Central memory CD8-positive, alpha-beta T cell (primary cell): Measurements from ENCODE around the gene RNF169.
"Not testable (repeated sequence)": the region's sequence is repeated elsewhere in the genome, so short reads cannot be mapped to it uniquely, and the experiment has no call there.

Experiments
- ATAC-seq: fragments of 150-1000 bp; cut with Tn5 transposase; replicated peaks from 2 replicates; pipeline ENCODE4 v1.10.0; 2022; ENCODE audit warnings: mild to moderate bottlenecking, moderate FRiP score, moderate number of reproducible peaks; ENCODE audit not compliant: poor library complexity, severe bottlenecking; ENCODE audit errors: extremely low read depth
- DNase-seq, 2 donors: peaks; one replicate each; pipeline ENCODE4 v3.0.0; 2021; ENCODE audit warnings: low spot score in 2 of 2
- H3K27ac Mint-ChIP-seq: one replicate; pipeline ENCODE4 v1.8.0; 2022; ENCODE audit warnings: low read depth, mild to moderate bottlenecking, moderate library complexity, mixed read lengths
- H3K27me3 Mint-ChIP-seq: one replicate; pipeline ENCODE4 v1.8.0; 2022; ENCODE audit warnings: mixed read lengths
- H3K36me3 Mint-ChIP-seq: one replicate; pipeline ENCODE4 v1.8.0; 2022; ENCODE audit warnings: mild to moderate bottlenecking, moderate library complexity, mixed read lengths; ENCODE audit not compliant: insufficient read depth
- H3K4me1 Mint-ChIP-seq: one replicate; pipeline ENCODE4 v1.8.0; 2022; ENCODE audit warnings: mixed read lengths
- H3K4me3 Mint-ChIP-seq: one replicate; pipeline ENCODE4 v1.8.0; 2022; ENCODE audit warnings: mild to moderate bottlenecking, moderate library complexity, mixed read lengths
- H3K9me3 Mint-ChIP-seq: one replicate; pipeline ENCODE4 v1.8.0; 2022; ENCODE audit warnings: mixed read lengths

Gene RNF169

DNA sequence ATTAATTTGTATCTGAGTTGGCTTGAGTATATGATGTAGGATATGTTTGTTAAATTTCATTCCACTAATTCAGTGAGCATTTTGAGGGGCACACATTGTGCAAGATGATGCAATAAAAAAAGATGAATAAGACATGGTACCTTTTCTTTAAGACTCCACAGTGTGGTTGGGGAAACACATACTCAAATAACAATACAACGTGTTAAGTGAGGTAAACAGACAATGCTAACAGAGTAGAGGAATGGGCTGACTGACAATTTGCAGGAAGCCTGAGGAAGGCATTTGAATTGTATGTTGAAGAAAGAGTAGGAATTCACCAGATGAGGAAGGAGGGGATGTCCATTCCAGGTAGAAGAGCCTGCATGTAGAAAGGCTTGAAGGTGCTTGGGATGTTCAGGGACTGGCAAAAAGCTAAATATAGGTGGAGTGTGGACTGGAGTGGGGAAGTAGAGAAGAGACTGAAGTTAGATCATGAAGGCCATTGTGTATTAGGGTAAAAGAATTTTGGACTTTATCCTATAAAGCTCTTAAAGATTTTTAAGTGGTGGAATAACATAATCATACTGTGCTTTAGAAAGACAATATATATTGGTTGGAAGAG lies 6.8 kb downstream of the RNF169 start:
- Mint-ChIP-seq H3K9me3 (no peaks in the 10 kb centered on the region), H3K4me3 (no peak overlapping the region), H3K4me1 (peaks cover 29% of the 10 kb centered on the region), H3K27me3 (no peaks in the 10 kb centered on the region), H3K36me3 (no peaks in the 10 kb centered on the region), H3K27ac (peak overlapping the region; percentile 1)
- ATAC-seq (no peak), DNase-seq (no peak)

DNA sequence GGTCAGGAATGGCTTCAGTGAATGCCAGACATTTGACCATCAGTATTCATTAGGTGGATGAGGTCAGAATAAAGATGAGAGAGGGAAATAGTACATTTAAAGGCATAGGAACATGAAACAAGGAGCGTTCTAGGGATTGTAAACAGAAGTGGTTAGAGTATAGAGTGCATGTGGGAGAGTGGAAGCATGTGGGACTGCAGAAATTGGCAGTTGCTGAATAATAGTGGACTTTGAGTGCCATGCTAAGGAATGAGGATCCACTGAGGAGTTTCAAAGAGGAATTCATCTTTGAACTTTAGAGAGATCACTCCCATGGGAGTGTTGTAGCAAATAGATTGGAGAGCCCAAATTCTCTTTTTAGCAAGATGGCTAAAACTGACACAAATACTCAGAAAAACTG lies 7.9 kb downstream of the RNF169 start:
- no peaks in the 10 kb centered on the region for H3K9me3 Mint-ChIP-seq
- no peak overlapping the region for H3K27ac Mint-ChIP-seq
- no peaks in the 10 kb centered on the region for H3K27me3 Mint-ChIP-seq
- no peak for ATAC-seq
- no peak for DNase-seq
- peaks cover 23% of the 10 kb centered on the region for H3K4me1 Mint-ChIP-seq
- H3K36me3 Mint-ChIP-seq: no peaks in the 10 kb centered on the region
- H3K4me3 Mint-ChIP-seq: no peak overlapping the region

DNA sequence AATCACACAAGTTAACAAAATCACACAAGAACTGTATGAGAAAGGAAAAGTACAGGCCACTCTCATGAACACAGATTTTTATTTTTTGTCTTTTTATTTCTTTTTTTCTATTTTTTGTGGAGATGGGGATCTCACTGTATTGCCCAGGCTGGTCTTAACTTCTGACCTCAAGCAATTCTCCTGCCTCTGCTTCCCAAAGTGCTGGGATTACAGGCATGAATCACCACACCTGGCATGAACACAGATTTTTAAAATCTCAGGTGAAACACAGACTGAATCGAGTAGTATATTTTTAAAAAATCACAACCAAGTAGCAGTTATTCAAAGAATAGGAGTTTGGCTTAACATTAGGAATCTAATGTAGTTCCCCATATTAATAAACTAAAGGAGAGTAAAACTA lies 18.3 kb downstream of the RNF169 start:
- H3K27me3 Mint-ChIP-seq: no peaks in the 10 kb centered on the region
- H3K9me3 Mint-ChIP-seq: no peaks in the 10 kb centered on the region
- H3K4me1 Mint-ChIP-seq: peaks cover 69% of the 10 kb centered on the region
- no peak overlapping the region for H3K4me3 Mint-ChIP-seq
- H3K36me3 Mint-ChIP-seq: peaks cover 9% of the 10 kb centered on the region
- H3K27ac Mint-ChIP-seq: no peak overlapping the region
- DNase-seq (no peak), ATAC-seq (no peak)

DNA sequence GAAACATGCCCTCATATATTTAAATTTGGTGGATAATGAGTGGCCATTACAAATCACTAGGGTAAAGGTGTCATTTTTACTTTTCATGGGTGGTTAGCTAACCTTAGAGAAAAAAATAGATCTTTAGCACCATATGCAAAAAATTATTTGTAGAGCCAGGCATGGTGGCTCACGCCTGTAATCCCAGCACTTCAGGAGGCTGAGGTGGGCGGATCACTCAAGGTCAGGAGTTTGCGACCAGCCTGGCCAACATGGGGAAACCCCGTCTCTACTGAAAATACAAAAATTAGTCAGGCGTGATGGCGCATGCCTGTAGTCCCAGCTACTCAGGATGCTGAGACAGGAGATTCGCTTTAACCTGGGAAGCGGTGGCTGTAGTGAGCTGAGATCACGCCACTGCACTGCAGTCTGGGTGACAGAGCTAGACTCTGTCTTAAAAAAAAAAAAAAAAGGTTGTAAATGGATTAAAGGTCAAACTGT lies 19.6 kb downstream of the RNF169 start:
- DNase-seq, H3K9me3 Mint-ChIP-seq, H3K36me3 Mint-ChIP-seq, H3K27me3 Mint-ChIP-seq, ATAC-seq: not testable (repeated sequence)
- peak overlapping the region; percentile 89 for H3K27ac Mint-ChIP-seq
- peak overlapping the region; percentile 7 for H3K4me3 Mint-ChIP-seq
- peaks cover 65% of the 10 kb centered on the region for H3K4me1 Mint-ChIP-seq

DNA sequence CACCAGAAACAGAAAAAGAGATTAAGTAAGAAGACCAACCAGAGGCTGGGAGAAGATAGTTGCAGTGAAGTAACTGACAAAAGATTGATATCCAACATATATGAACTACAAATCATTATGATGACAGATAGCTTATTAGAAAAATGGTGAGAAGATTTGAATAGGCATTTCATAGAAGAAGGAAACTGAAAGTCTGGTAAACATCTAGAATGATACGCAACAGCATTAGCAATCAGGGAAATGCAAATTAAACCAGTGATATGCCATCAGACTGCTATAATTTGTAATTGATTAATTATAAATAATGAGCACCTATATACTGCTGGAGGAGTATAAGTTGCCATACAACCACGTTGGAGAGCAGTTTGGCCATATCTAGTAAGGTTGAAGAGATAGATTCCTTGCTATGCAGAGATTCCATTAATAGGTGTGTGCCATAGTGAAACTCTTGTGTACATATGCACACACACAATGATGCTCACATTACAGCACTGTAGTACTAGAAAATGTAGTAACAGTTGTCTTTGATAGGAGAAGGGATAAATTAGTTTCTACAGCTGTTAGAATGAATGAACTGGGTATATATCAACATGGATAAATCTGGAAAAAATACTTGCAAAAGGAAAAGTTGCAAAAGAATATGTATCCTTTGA lies 20.5 kb downstream of the RNF169 start:
- no peak for DNase-seq
- Mint-ChIP-seq H3K36me3 (peaks cover 5% of the 10 kb centered on the region), H3K4me3 (peak overlapping the region; percentile 7), H3K9me3 (no peaks in the 10 kb centered on the region), H3K27me3 (no peaks in the 10 kb centered on the region), H3K4me1 (peaks cover 55% of the 10 kb centered on the region), H3K27ac (peak overlapping the region; percentile 89)
- no peak for ATAC-seq

DNA sequence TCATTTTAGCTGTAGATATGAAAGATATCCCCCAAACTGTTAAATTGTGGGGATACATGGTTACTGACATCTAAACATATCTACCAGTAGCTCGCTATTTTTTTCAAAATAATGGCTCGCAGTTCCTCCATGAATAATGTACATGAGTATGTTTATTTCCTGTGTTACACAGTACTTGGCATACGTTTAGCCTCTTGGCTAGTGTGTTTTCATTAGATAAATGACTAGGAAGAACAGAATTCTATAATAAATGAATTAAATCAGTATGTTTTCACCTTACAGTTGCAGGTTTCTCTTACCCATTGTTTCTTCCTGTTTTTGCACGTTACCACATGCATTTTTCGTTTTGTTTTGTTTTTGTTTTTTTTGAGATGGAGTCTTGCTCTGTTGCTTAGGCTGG lies 21.8 kb downstream of the RNF169 start:
- Mint-ChIP-seq H3K9me3 (no peaks in the 10 kb centered on the region), H3K27me3 (no peaks in the 10 kb centered on the region), H3K27ac (peak overlapping the region; percentile 38), H3K36me3 (peaks cover 8% of the 10 kb centered on the region), H3K4me3 (no peak overlapping the region), H3K4me1 (peaks cover 62% of the 10 kb centered on the region)
- DNase-seq (no peak), ATAC-seq (peak; percentile 34)

DNA sequence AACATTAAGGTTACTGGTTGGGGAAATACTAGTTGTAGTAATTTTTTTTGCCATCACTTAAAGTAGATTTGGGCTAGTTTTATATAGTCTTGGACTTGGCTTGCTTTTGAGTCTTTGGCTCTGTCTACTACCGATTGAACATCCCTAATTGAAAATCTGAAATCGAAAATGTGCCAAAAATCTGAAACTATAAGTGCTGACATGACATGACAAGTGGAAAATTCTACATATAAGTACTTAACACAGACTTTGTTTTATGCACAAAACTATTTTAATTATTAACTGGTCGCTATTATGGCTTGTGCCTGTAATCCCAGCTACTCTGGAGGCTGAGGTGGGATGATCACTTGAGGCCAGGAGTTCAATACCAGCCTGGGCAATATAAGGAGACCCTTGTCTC lies 22.5 kb downstream of the RNF169 start:
- Mint-ChIP-seq H3K4me3 (no peak overlapping the region), H3K27ac (peak overlapping the region; percentile 38), H3K36me3 (peaks cover 9% of the 10 kb centered on the region), H3K27me3 (no peaks in the 10 kb centered on the region), H3K4me1 (peaks cover 57% of the 10 kb centered on the region), H3K9me3 (no peaks in the 10 kb centered on the region)
- no peak for DNase-seq
- no peak for ATAC-seq

DNA sequence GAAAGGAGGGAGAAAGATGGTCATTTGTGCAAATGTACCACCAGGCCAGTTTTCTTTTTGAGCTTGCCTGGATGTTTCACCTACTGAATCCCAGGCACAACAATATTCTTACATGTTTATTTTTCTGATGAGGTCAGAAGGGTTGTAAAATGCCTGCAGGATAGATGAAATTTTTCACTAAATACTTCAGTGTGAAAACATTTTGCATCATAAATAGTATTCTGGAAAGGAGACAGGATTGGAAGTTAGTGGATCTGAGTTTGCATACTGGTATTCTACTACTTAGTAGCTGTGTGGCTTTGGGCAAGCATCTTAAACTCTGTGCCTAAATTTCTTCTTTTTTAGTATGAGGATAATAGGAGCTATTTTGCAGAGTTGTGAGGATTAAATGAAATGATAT lies 24.8 kb downstream of the RNF169 start:
- no peak for DNase-seq
- Mint-ChIP-seq H3K36me3 (peaks cover 11% of the 10 kb centered on the region), H3K4me3 (no peak overlapping the region), H3K4me1 (peaks cover 52% of the 10 kb centered on the region), H3K9me3 (no peaks in the 10 kb centered on the region), H3K27ac (peak overlapping the region; percentile 21), H3K27me3 (no peaks in the 10 kb centered on the region)
- ATAC-seq: no peak

DNA sequence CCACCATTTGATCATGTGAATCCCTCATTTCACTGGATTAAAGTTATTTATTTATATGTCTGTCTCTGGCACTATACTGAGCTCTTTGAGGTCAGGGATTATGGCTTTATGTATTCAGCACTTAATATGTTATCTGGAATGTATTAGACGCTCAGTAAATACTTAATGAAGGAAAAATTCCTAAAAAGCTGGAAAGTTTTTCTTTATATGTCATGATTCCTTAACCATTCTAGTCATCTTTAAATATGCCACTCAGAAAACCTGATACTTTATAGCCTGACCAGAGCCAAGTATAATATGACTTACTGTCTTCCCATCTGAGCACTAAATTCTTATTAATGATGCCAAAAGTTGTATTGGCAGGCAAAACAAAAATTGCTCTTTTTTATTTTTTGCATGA lies 27.1 kb downstream of the RNF169 start:
- Mint-ChIP-seq H3K4me3 (no peak overlapping the region), H3K36me3 (peaks cover 11% of the 10 kb centered on the region), H3K4me1 (peaks cover 34% of the 10 kb centered on the region), H3K27me3 (no peaks in the 10 kb centered on the region), H3K27ac (peak overlapping the region; percentile 48), H3K9me3 (no peaks in the 10 kb centered on the region)
- no peak for ATAC-seq
- DNase-seq: no peak

DNA sequence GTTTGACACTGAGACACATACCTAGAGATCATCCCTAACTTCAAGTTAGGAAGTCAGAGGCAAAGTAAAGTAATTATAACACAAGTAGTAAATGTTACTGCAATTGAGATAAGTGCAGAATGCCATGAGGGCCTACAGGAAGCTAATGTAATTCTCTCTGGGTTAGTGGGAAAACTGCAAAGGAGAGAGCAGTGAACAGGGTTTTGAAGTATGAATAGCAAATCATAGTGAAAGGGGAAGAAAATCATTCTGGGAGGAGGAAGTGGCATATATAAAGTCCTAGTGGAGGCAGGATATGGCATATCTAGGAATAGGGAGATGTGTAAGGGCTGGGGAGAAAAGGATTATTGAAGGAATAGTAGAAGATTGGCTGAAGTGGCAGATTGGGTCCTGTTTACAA lies 27.9 kb downstream of the RNF169 start:
- Mint-ChIP-seq H3K27ac (no peak overlapping the region), H3K27me3 (no peaks in the 10 kb centered on the region), H3K4me3 (no peak overlapping the region), H3K9me3 (no peaks in the 10 kb centered on the region), H3K4me1 (peaks cover 34% of the 10 kb centered on the region), H3K36me3 (peaks cover 9% of the 10 kb centered on the region)
- no peak for ATAC-seq
- no peak for DNase-seq

DNA sequence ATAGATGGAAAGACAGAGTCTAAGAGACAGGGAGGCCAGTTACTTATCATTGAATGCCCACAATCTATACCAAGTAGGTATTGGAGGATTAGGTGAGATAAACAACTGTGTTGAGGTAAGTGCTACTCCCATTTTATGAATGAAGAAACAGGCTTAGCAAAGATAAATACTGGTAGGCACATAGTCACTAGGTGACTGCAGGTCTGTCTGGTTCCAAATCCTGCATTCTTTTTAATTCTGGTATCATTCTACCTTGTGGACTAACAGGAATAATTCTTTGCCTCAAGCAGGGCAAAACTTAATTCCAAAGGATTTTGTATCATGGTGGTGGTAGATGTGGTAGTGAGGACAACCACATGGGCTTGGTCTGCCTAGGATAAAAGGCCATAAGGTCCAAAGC lies 28.4 kb downstream of the RNF169 start:
- DNase-seq (no peak), ATAC-seq (no peak)
- Mint-ChIP-seq H3K36me3 (peaks cover 9% of the 10 kb centered on the region), H3K27ac (no peak overlapping the region), H3K9me3 (no peaks in the 10 kb centered on the region), H3K4me1 (peaks cover 34% of the 10 kb centered on the region), H3K27me3 (no peaks in the 10 kb centered on the region), H3K4me3 (no peak overlapping the region)

DNA sequence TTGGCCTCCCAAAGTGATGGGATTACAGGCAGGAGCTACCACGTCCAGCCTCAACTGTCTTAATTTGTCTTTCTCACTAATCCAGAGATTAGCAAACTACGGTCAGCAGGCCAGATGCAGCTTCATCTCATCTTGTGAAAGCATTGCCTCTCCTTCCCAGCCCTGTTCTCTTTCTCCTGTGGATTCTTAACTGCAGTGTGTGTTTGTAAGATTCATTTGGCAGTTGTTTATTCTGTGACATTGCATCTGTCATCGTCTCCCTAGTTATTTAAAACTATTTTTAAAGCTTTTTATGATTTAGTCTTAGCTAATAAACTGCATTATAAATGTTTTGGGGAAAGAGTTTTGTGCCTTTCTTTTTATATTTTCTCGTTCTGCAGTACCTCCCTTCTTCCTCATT lies 29.2 kb downstream of the RNF169 start:
- H3K27me3 Mint-ChIP-seq: no peaks in the 10 kb centered on the region
- no peak overlapping the region for H3K4me3 Mint-ChIP-seq
- no peaks in the 10 kb centered on the region for H3K9me3 Mint-ChIP-seq
- H3K36me3 Mint-ChIP-seq: peaks cover 9% of the 10 kb centered on the region
- no peak for DNase-seq
- H3K4me1 Mint-ChIP-seq: peaks cover 31% of the 10 kb centered on the region
- no peak for ATAC-seq
- no peak overlapping the region for H3K27ac Mint-ChIP-seq

DNA sequence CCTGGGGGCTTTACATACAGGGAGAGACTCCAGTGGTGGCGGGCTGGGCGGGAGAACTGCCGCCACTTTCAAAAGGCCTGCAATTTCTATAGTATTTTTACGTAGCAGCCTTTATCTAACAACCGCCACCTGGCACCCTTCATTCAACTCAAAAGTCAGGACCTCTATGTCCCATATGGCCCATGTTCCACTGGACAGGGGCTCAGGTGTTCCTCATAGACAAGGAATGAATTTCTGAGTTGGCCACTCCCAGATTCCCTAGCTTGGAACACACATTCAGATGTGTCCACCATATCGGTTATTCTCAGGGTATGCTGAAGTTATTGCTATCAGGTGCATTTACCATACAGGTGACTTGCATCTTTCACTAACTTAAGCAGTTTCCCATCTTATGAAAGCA lies 29.9 kb downstream of the RNF169 start:
- Mint-ChIP-seq H3K4me1 (peaks cover 35% of the 10 kb centered on the region), H3K27me3 (no peaks in the 10 kb centered on the region), H3K27ac (no peak overlapping the region), H3K4me3 (no peak overlapping the region), H3K9me3 (no peaks in the 10 kb centered on the region), H3K36me3 (peaks cover 9% of the 10 kb centered on the region)
- no peak for DNase-seq
- no peak for ATAC-seq
